Hypothalamus (tissue), 51 donors: Measurements from ENCODE around the gene ABHD1.
"Not testable (repeated sequence)": the region's sequence is repeated elsewhere in the genome, so short reads cannot be mapped to it uniquely, and the experiment has no call there.

Experiments
- DNase-seq, 51 donors: peaks; one replicate each; lab custom pipeline; 2025; lab: John Stamatoyannopoulos, UW

The ABHD1 gene

GRCh38 chr2:27108221-27108620 lies 15.4 kb upstream of the ABHD1 start:
- DNase-seq, result no peak

DNA sequence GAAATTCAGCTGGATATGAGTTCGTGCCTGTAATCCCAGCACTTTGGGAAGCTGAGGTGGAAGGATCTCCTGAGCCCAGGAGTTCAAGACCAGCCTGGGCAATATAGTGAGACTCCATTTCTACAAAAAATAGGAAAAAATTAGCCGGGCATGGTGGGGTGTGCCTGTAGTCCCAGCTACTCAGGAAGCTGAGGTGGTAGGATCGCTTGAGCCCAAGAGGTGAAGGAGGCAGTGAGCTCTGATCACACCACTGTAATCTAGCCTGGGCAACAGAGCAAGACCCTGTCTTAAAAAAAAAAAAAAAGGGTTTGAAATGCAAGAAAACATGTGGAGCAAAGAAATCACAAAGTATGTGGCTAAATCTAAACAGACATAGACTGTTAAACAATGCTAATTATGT lies 14.5 kb upstream of the ABHD1 start:
- DNase-seq, result no peak

- DNase-seq, result not testable (repeated sequence)
Measured at GRCh38 chr2:27110603-27111352, 12.8 kb upstream of the ABHD1 start.

- DNase-seq, result not testable (repeated sequence)
Measured at GRCh38 chr2:27111392-27112078, 12.1 kb upstream of the ABHD1 start.

GRCh38 chr2:27115519-27115918 lies 8.1 kb upstream of the ABHD1 start:
- no peak for DNase-seq

GRCh38 chr2:27117995-27118524 lies 5.6 kb upstream of the ABHD1 start:
- peak in 1 of 51 donors; percentile 6 for DNase-seq

DNA sequence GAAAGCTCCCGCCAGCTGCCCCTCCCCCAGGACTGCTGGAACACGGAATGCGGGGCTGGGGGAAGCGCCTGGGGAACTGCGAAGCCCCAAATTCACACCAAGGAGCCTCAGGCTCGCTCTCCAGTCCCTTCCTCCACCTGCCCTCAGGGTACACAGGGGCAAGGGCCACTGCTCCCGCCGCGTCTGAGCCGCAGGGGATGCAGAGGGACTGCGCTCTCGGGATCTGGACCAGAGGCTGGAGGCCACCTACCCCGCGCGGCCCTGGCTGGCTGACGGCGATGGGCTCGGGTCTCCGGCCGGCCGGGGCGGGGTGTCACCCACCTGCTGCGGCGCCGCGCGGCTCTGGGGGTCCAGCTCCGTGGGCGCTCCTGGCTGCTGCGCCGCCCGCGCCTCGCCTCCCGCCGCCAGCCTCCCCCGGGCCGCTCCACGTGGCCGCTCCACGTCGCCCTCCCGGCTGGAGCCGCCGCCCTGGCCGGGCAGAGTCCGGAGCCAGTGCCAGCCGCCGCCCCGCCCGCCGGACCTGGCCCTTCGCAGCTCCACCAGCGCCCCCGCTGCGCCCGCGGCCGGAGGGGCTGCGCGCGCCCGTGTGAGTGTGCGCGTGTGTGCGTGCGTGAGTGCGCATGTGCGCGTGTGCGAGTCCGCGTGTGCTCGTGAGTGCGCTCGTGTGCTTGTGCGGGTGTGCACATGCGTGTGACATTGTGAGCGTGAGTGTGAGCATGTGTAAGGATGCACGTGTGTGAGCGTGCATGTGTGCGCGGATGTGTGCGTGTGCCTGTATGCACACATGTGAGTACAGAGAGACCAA lies 4.9 kb upstream of the ABHD1 start, which contains the start of gene CGREF1:
Gene CGREF1 (minus strand): TSS at position 604 of the 805 bp plus-strand sequence. CDS start 14,762 bp downstream, outside the sequence.
- DNase-seq, result peak in 7 of 51 donors; percentile 7 to 31 (median 15)

DNA sequence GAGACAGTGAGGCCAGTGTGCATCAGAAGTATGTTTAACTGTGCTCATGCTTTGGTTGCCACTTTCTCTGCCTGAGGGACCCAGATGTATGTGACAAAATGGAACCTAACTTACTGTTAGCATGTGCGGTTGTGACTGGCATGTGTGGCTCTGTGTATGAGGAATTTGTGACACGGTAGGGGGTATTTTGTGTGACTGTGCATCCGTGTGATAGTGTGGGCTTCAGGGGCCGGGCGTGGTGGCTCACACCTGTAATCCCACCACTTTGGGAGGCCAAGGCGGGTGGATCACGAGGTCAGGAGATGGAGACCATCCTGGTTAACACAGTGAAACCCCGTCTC lies 4.3 kb upstream of the ABHD1 start:
- not testable (repeated sequence) for DNase-seq

- no peak for DNase-seq
Measured at GRCh38 chr2:27121906-27122305, 1.7 kb upstream of the ABHD1 start.

- DNase-seq, result no peak
Measured at GRCh38 chr2:27122791-27123190, 824 bp upstream of the ABHD1 start.

- no peak for DNase-seq
Measured at GRCh38 chr2:27125104-27125503, 1.5 kb downstream of the ABHD1 start.

GRCh38 chr2:27126252-27126710 lies 2.7 kb downstream of the ABHD1 start:
- no peak for DNase-seq

- DNase-seq, result no peak
Measured at GRCh38 chr2:27127883-27128667, 4.5 kb downstream of the ABHD1 start.

GRCh38 chr2:27128668-27129571 lies 5.3 kb downstream of the ABHD1 start:
- DNase-seq, result no peak

DNA sequence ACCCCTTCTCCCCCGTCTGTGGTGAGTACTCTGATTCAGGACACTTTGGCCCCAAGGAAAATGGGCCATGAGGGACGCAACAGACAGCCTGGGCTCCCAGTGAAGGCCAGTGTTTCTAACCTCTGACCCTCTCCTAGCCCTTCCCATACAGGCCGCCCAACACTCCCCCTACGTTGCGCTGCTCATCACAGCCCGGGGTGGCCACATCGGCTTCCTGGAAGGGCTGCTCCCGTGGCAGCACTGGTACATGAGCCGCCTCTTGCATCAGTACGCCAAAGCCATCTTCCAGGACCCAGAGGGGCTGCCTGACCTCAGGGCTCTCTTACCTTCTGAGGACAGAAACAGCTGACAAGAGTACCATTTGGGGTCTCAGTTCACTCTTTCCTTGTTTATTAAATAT lies 6.8 kb downstream of the ABHD1 start:
- DNase-seq, result no peak

GRCh38 chr2:27131429-27131828 lies 7.8 kb downstream of the ABHD1 start:
- no peak for DNase-seq

DNA sequence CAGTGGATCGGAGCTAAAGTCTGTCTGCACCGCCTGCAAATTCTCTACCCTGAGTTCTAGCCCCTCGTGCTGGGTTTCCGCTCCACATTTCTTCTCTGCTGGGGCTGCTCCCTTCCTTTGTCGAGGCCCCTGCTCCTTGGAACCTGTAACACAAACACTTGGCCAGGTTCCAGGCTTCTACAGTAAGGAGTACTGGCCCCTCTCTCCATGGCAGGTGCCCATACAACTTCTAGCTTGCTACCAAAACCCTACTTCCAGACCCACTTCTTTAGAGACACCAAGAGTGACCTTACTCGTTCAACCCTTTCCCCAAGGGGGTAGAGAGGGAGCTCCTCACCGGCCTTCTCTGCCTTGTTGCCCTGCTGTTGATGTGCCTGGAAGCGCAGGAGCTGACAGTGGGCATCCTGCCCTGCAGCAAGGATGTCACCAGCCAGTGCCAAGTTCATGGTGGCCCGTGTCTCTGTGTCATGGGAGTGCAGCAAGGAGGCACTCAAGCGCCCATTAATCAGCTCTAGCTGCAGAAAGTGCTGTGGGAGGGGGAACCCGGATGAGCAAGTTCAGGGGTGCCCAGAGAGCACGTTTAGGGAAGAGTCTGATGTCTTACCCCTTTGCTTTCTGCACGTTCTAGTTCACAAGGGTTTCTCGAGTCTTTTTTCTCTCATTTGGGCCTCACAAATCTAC lies 9.7 kb downstream of the ABHD1 start:
- DNase-seq, result peak in 1 of 51 donors; percentile 18
